GM18519 (cell line): ENCODE data around the gene ST6GAL1.
"Not testable (repeated sequence)": the region's sequence is repeated elsewhere in the genome, so short reads cannot be mapped to it uniquely, and the experiment has no call there.

Source experiments
- ATAC-seq: cut with Tn5 transposase; IDR thresholded peaks from one replicate; pipeline ENCODE4 v1.9.1; 2021; ENCODE audit warnings: mild to moderate bottlenecking, moderate library complexity; ENCODE audit not compliant: unreplicated experiment, low FRiP score

Gene ST6GAL1

DNA sequence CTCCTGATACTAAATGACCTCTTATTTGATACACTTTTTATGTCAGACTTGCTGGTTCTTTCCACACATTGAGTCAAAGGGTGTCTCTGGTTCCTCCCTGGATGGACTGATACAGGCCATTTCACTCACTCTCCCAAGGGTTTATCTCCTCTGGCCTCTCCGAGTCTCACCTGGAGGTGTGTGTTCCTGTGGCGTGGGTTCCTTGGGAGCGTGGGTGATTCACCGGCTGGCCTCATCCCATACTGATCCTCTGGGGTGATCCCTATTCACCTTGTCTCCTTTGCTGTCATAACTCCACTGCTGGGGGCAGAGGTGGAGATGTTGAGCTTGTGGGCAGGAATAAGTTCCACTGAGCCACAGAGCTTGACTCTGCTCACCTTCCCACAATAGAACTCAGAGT is 61.1 kb downstream of the ST6GAL1 start:
- no peak for ATAC-seq

DNA sequence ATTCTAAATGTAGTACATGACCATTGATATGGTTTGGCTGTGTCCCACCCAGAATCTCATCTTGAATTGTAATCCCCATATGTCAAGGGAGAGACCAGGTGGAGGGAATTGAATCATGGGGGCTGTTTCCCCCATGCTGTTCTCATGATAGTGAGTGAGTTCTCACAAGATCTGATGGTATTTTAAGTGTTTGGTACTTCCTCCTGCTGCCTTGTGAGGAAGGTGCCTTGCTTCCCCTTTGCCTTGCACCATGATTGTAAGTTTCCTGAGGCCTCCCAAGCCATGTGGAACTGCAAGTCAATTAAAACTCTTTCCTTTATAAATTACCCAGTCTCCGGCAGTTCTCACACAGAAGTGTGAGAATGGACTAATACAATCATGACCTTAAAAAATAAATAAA is 61.8 kb downstream of the ST6GAL1 start:
- ATAC-seq = not testable (repeated sequence)

DNA sequence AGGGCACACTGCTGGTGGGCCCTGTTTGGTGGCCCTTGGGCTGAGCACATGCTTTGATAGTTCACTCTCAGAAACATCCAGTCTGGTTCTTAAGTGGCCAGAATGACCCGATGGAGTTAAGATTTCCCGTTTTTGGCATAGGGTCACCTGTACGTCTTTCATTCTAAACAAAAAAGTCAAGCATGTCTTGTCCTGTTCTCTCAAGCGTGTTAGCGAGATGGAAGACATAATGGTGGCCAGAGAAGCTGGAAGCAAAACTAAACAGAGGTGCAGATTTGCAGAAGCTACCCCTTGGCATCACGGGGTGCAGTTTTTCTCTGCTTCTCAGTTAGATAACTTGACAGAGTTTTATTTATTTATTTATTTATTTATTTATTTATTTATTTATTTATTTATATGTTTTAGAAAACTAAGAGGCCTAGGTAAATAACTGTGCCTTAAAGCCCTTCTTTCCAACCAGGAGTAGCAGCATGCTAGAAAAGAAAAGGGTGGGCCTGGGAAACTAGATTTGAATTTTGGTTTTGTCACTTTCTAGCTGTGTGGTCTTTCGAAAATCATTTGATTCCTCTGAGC is 63.0 kb downstream of the ST6GAL1 start:
- no peak for ATAC-seq

DNA sequence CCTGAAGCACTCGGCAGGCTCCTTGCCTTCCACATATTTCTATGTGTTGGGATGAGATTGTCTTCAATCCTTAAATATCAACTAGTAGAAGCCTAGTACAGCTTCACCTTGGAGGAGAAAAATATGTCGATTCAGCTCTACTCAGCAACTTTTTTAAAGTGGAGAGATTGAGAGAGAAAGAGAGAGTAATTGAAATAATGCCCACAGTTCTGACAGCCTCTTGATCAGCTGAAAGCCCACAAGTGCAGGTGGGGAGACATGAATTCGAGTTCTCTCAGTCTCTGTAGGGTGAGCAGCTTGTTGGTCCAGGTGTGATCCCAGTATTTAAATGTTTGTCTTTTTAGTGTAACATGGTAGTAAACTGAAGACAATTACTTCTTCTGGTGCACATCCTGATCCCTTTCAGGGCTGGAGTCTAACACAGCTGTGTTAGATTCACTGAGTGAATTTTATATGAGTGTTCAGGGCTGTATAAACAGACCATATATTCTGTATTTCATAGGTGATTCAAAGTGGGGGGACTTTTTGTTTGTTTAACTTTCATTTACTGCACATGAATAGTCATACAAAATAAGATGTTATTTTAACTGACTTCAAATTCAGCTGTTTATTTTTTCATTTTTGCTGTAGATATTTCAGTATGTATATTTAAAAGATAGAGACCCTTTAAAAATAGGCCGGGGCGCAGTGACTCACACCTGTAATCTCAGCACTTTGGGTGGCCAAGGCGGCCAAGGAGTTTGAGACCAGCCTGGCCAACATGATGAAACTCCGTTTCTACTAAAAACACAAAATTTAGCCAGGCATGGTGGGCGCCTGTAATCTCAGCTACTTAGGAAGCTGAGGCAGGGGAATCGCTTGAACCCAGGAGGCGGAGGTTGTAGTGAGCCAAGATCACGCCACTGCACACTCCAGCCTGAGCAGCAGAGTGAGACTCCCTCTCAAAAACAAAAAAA is 64.0 kb downstream of the ST6GAL1 start:
- no peak for ATAC-seq

DNA sequence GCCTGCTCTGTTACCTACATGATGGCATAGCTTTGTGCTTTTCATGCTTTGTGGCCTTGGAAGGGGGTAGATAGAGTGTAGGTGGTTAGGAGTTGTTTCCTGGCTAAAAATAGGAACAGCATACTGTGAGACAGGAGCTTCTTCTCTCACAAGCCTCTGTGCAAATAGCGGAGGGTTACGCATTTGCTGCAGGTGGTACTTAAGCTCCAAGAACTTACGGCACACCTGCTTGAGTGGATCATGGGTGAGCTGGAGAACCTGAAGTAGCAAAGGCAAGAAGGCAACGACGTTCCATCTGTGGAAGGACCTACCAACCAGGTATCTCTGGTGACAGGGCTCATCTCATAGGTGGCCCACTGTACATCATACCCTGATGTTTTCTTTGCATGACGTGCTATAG is 66.0 kb downstream of the ST6GAL1 start:
- ATAC-seq = no peak

DNA sequence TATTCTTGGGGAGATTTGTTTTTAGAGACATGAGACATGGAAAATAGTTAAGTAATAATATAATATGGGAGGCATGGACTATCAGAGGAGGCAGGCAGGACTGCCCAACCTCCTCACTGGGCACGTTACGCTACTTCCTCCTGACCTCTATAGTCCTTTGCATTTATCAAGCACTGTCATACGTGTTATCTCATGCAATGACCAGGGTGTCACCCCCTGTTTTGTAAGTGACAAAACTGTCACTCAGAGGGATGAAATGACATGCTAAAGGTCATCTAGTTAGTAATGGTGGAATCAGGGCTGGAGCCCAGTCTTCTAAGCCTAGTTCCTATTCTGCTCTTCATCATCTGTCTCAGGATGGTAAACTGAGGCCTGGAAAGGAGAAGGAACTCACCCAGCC is 66.7 kb downstream of the ST6GAL1 start:
- ATAC-seq = no peak

DNA sequence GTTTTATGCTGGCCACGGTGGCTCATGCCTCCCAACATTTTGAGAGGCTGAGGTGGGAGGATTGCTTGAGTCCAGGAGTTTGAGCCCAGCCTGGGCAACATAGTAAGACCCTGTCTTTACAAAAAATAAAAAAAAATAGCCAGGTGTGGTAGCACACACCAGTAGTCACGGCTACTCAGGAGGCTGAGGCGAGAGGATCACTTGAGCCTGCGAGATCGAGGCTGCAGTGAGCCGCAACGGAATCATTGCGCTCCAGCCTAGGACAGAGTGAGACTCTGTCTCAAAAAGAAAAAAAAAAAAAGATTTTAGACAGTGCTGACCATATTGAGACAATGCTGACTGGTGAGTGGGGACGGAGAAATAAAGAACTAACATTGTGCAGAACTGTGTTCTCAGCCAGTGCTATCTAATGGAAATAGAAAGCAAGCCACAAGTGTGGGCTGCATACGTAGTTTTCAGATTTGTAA is 67.2 kb downstream of the ST6GAL1 start:
- ATAC-seq = no peak

DNA sequence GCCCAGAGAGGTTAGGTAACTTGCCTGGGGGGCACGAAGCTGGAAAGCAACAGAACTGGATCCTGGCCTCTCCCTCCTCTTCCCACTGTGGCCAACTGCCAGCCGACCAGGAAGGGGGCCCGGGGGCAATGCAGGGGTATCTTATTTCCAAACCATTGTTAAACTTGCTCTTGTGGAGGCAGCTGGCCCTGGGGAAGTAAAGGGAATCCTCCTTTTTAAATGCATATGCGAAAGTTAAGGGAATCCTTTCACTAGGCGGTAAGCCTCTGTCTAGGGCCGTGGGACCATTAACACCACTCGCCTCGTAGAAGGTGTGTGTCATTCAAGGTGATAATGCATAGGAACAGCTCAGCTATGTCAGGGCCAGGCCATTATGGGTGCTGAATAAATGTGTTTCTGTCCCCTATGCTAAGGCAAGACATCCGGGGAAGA is 68.6 kb downstream of the ST6GAL1 start:
- ATAC-seq = no peak

DNA sequence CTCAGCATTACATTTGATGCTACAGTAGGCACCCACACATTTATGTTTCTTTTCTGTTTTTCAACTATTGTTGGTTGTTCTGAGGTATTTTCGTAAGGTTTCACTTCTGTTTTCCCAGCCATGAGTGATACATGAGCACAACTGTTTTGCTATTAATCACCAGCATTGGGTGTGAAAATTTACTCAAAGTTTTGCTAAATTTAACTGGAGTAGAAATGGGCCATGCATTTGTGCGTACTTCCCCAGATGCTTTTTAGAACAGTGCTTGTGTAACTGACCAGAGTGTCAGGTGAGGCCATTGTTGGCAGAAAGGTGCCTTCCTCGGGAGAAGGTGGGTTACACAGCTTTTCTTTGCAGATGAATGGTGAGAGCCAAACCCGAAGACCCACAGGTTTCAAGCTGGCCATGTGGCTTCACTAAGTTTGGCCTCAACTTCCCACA is 70.4 kb downstream of the ST6GAL1 start:
- peak; percentile 58 for ATAC-seq

DNA sequence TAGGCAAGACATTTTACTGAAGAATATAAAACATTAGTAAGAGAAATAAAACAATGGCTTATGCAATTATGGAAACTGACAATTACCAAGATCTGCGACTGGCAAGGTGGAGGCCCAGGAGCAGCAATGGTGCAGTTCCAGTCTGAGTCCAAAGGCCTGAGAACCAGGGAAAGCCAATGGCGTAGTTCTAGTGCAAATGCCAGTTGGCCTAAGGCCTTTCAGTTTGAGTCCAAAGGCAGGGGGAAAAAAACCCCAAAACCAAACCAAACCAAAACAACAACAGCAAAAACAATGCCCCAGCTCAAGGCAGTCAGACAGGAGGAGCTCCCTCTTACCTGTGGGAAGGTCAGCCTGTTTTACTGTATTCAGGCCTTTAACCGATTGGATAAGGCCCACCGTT is 72.6 kb downstream of the ST6GAL1 start:
- no peak for ATAC-seq

DNA sequence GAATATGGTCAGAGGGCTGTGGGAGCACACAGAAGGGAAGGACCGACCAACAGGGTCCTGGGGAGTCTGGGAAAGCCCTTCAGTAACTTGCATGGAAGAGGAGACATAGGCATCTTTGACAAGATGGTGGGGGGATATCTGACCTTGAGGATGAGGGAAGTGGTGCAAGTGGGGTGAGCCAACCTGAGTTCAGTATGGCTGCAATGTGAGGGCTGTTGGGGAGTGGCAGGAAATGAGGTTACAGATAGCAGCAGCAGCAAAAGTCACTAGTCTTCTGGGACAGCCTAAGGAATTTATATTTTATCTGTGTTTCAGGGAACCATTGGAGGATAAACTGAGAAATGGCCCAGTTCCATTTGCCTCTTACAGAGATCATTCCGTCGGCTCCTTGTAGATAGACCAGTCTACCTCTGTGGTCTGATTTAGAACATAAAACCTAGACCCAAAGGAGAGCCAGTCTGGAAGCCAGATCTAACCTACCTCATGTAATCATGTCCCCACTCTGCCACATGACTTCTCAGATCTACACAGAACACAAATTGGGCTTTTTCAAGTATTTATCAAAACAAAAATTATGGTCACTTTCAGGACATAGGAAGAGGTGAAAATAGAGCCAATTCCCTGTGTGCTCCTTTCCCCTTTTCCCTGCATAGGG is 75.6 kb downstream of the ST6GAL1 start:
- no peak for ATAC-seq

DNA sequence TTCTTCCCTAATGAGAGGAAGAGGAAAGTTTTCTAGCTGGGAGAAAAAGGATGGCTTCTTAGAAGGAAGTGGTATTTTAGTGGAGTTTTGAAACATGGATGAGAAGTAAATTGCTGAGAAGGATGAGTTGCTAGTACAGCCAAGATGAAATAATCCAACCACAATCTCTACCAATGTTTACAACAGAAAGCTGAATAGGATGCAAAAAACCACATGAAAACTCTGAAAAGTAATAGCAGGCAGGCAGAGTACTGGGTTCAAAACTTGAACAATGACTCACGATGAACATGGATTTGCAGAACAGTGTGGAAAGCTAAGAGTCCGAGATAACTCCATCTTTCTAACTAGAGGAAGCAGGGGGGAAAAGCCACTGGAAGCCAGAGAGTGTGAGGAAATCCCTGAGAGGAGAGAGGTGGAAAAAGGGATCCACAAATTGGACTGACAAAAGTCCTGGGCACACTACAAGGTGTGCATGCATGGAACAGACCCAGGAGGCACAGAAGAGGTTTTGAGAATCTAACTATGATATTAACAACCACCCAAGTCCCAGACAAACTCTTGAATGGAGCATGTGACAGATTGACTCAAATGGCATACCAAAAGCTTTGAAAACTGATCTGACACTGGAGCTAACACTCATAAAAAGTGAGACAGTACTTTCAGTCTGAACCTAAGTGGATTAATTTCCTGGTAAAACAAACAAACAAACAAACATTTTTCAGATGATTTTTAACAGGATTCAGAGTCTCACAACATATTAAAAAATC is 76.7 kb downstream of the ST6GAL1 start:
- no peak for ATAC-seq

DNA sequence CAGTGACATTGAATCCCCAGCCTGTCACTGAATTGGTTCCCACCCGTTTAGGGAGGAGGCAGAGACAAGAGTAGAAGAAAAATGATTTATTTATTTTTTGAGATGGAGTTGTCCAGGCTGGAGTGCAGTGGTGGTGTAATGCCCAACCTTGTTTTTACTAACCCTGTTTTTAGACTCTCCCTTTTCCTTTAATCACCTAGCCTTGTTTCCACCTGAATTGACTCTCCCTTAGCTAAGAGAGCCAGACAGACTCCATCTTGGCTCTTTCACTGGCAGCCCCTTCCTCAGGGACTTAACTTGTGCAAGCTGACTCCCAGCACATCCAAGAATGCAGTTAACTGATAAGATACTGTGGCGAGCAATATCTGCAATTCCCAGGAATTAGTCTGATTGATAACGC is 80.1 kb downstream of the ST6GAL1 start:
- not testable (repeated sequence) for ATAC-seq

DNA sequence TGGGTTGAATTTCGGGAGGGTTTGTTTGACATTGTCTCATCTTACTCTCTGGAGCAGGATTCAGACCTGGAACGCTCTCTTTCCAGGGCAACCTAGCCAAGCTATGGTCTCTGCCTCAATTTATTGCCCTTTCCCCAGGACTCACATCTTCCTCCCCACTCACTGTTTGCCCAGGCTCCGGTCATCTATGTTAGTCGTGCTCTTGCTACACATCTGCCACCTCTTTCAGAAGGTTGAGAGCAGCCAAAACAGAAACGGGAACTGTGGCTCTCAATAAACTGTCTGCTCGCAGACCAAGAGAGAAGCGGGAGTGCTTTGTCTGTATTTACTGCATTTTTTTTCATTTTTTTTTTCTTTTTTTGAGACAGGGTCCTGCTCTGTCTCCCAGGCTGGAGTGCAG is 81.6 kb downstream of the ST6GAL1 start:
- ATAC-seq = peak; percentile 28

DNA sequence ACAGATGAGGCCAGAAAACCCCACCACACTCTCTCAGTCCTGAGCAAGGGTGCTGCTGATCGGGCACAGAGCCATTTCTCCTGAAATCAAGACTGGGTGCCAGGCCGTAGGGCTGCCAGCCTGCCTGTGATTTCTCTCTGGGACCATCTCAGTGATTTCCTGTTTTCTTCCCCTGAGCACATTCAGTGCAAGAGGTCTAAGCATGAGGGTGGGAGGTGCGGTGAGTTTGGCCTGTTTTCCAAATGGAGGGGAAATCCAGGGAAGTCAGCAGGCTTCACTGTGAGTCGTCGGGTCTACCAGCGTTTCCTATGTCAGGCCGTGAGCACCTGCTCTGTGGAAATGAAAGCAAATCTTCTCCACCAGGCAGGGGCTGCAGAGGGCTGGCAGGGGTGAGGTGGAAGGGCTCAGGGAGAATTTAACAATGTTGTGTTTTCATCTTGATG is 82.3 kb downstream of the ST6GAL1 start:
- ATAC-seq = no peak

DNA sequence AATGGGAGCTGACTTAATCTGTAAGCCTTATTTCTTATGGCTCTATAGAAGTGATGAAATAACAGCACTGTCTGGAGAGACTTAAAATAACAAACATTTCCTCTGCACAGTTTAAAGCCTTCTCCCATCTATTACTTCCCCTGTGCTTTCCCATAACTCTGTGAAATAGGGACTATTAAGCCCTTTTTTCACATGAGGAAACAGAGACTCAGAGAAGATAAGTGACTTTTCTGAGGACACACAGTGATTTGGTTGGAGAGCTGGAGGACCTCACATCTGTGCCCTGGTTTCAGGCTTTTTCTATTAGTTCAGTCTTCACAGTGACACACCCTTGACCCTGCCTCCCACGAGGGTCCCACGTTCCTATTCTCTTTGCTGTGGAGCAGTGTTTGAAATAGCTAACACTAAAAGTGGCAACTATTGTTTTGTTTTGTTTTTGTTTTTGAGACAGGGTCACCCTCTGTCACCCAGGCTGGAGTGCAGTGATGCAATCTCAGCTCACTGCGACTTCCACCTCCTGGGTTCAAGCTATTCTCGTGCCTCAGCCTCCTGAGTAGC is 82.9 kb downstream of the ST6GAL1 start:
- no peak for ATAC-seq

DNA sequence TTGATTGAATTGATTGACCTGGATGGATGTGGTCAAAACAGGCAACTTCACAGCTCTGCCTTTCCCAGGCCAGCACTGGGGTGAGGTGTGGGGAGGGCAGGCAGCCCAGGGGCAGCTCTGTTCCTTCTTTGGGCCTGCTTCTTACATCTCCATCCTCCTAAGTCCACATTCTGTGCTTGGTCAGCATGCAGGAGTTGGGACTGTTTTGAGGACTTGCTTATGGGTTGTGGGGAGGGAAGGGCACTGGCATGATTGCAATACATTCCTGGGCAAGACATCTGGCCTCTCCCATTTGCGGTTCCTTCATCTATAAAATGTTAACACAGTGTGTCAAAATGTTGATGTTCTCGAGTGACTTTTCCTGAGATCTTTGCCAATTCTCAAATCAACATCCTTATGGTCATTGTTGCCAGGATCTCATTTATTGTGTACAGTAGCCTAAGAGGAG is 84.1 kb downstream of the ST6GAL1 start:
- no peak for ATAC-seq

DNA sequence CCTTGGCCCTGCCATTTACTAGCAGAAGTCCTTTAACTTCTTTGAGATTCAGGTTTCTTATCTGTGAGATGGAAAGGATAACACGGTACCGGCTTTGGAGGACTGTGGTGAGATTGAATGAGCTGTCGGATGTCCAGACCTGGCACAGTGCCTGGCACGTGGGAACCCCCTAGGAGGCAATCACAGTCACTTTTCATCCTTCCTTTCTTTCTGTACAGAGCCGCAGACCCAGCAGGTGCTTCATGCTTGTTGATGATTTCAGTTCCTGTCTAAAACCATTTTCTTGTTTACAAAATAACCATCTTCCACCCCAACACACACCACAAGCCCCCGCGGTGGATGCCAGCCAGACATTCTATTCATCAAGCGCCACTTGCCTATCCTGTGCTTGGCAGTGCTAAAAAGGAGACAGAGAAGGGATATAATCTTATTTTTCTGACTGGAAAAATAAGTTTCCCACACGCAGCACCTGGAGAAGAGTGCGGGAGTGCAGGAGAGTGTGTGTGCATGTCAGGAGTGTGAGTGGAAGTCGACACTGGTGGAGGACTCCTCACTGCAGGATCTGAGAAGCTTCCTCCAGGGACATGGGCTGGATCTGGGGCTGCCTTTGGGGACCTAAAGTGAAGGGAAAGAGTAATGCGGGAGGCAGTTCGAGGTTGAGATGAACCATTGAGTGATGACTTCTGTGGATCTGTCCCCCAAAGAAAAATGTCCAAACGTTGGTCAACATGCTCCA is 85.7 kb downstream of the ST6GAL1 start:
- ATAC-seq = peak; percentile 41

DNA sequence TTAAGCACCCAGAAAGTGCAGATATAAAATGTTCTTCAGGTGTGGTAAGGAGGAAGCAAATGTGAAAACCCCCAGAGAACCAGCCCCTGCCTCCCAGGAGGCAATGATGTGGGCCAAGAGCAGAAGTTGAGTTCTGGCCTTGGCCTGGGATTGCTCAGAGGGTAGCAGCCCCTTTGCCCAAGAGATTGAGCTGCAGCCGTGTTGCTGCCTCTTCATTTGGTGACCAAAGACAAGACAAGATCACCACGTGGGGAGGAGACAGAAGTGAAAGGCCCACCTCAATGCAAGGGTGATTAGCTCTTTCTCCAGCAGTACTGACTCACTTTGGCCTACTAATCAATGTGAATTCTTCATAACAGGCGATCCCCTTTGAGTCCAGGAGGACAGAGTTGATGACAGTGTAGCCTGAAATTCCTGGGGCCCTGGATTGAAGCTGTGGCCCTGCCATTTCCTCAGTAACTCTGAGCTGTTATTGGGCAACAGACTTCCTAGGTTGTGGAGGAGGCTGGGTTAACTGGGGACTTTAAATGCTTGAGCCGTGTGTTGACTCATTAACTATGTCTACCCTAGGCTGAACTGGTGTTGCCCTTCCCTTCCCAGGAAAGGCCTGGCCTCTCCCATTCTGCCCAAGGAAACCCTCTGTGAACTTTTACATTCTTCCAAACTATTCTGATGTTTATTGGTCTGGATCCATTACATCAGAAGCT is 86.5 kb downstream of the ST6GAL1 start:
- ATAC-seq = no peak
